ENCODE data around the gene EFNA4.
"Not testable (repeated sequence)": the region's sequence is repeated elsewhere in the genome, so short reads cannot be mapped to it uniquely, and the experiment has no call there.

The EFNA4 gene

GRCh38 chr1:155110381-155110780 lies 46.8 kb downstream of the EFNA4 start:
- Mint-ChIP-seq H3K36me3 (ENCODE audit: low read depth) (no peaks in the 10 kb centered on the region), H3K4me3 (no peak overlapping the region), H3K9me3 (no peaks in the 10 kb centered on the region), H3K27ac (no peak overlapping the region), H3K4me1 (peaks cover 8% of the 10 kb centered on the region), H3K27me3 (ENCODE audit: low read depth) (peaks cover 20% of the 10 kb centered on the region)
- no peak for TF ChIP-seq CTCF (IDR thresholded peaks at IDR 0.05; ENCODE audit: unreplicated experiment in 3 of 3)

GRCh38 chr1:155110826-155111225 lies 47.3 kb downstream of the EFNA4 start:
- Mint-ChIP-seq H3K4me3 (no peak overlapping the region), H3K4me1 (peaks cover 4% of the 10 kb centered on the region), H3K9me3 (no peaks in the 10 kb centered on the region), H3K27ac (no peak overlapping the region), H3K27me3 (ENCODE audit: low read depth) (peaks cover 15% of the 10 kb centered on the region), H3K36me3 (ENCODE audit: low read depth) (no peaks in the 10 kb centered on the region)
- no peak for TF ChIP-seq CTCF (IDR thresholded peaks at IDR 0.05; ENCODE audit: unreplicated experiment in 3 of 3)

GRCh38 chr1:155113450-155113980 lies 50.0 kb downstream of the EFNA4 start:
- Mint-ChIP-seq H3K4me1 (peaks cover 4% of the 10 kb centered on the region), H3K36me3 (ENCODE audit: low read depth) (no peaks in the 10 kb centered on the region), H3K4me3 (no peak overlapping the region), H3K27me3 (ENCODE audit: low read depth) (peaks cover 18% of the 10 kb centered on the region), H3K9me3 (no peaks in the 10 kb centered on the region), H3K27ac (no peak overlapping the region)
- no peak for TF ChIP-seq CTCF (IDR thresholded peaks at IDR 0.05; ENCODE audit: unreplicated experiment in 3 of 3)

GRCh38 chr1:155116113-155116764 lies 52.7 kb downstream of the EFNA4 start:
- no peak overlapping the region for H3K27ac Mint-ChIP-seq
- H3K36me3 Mint-ChIP-seq (ENCODE audit: low read depth): no peaks in the 10 kb centered on the region
- no peak overlapping the region for H3K4me3 Mint-ChIP-seq
- peaks cover 4% of the 10 kb centered on the region for H3K4me1 Mint-ChIP-seq
- peaks cover 36% of the 10 kb centered on the region for H3K27me3 Mint-ChIP-seq (ENCODE audit: low read depth)
- H3K9me3 Mint-ChIP-seq: no peaks in the 10 kb centered on the region
- no peak for TF ChIP-seq CTCF (IDR thresholded peaks at IDR 0.05; ENCODE audit: unreplicated experiment in 3 of 3)

GRCh38 chr1:155117610-155118009 lies 54.1 kb downstream of the EFNA4 start:
- Mint-ChIP-seq H3K9me3 (no peaks in the 10 kb centered on the region), H3K4me3 (no peak overlapping the region), H3K36me3 (ENCODE audit: low read depth) (no peaks in the 10 kb centered on the region), H3K4me1 (peaks cover 4% of the 10 kb centered on the region), H3K27me3 (ENCODE audit: low read depth) (peaks cover 41% of the 10 kb centered on the region), H3K27ac (no peak overlapping the region)
- no peak for TF ChIP-seq CTCF (IDR thresholded peaks at IDR 0.05; ENCODE audit: unreplicated experiment in 3 of 3)

GRCh38 chr1:155118090-155118489 lies 54.5 kb downstream of the EFNA4 start:
- peaks cover 44% of the 10 kb centered on the region for H3K27me3 Mint-ChIP-seq (ENCODE audit: low read depth)
- H3K36me3 Mint-ChIP-seq (ENCODE audit: low read depth); H3K27ac Mint-ChIP-seq; H3K4me1 Mint-ChIP-seq; H3K9me3 Mint-ChIP-seq: not testable (repeated sequence)
- H3K4me3 Mint-ChIP-seq: peak overlapping the region in 1 of 3 experiments; percentile 34
